Hippocampal formation (tissue), 2 donors: ENCODE measurements around the gene COLEC11.

Experiments used
- DNase-seq, 2 donors: peaks; one replicate each; lab custom pipeline; 2025; lab: John Stamatoyannopoulos, UW

The COLEC11 gene

DNA sequence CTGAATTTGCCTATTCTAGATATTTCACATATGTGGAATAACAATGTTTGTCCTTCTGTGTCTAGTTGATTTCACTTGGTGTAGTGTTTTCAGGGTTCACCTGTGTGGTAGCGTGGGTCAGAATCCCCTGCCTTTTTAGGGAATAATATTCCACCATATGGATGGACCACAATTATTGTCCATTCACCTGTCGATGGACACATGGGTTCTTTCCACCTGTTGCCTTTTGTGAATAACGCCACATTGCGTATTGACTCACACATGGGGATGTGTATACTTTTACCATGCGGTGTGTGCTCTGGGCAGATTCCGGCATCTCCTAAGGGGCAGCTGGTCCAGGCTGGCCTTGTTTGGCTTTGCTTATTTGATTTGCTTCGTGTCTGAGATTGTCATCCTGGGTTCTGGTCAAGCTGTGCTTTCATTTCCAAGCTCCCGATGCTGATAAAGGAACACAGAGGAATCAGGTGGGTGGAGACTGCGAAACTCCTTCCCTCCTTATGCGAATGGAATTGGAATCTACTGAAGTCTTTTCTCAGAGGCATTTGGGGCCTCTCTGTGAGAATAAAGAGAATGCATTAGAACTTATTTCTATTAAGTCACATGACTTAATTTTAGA, 44.2 kb downstream of the COLEC11 start:
- no peak for DNase-seq

DNA sequence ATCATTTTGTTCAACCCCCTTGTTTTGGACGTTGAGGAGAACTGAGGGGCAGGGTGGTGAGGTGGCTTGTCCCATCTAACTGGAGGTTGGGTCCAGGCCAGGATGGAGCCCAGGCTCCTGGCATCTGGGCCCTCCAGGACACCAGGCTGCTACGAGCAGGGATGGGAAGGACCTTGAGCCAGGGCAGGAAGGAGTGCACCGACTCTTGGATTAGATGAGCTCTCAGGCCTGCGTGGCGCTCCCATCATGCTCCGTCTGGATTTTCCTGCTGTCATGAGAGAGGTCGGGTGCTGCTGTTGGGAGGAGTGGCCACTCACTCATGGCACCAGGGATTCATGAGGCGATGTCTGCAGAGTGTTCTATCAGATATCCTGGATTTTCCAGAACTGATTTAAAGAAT, 44.7 kb downstream of the COLEC11 start:
- DNase-seq, result no peak

DNA sequence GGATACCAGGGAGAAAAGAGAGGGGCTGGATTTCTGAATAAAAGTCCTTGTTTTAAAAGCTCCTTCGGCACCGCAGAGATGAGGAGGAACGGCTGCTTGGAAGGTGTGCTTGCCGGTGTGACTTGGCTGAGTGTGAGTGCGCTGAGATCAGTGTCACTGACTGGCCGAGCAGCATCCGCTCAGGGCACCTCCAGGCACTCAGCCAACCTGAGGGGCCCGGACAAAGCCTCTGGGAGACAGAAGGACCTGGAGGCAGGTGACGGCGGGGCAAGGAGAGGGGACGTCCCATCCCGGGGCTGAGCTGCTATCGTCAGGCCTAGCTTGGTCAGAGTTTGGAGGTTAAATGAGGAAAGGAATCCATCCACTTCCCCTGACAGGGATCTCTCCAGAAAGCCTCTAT, 46.3 kb downstream of the COLEC11 start:
- DNase-seq, result no peak

DNA sequence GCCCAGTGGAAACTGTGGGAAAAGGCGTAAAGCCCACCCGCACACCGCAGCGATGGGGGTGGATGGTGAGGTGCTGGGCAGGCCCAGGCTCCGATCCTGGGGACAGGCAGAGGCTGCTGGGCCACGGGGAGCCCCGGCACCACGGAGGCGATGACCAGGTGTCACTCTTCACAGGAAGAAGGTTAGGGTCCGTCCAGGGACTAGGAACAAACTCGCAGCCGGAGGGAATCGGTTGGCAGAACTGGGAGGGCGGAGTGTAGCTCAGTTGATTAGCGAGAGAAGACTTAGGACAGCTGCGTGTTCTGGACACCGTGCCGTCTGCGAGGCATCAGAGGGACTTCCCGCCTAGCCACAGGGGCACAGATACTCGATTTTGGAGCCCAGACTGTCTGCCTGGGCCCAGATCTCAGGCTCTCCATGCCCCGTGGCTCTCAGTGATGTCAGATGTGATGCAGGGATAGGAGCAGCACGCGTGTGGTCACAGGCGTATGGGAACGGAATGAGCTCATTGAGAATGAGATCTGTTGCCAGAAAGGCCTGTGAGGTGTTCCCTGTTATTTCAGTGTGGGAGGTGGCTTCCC, 47.0 kb downstream of the COLEC11 start:
- no peak for DNase-seq

DNA sequence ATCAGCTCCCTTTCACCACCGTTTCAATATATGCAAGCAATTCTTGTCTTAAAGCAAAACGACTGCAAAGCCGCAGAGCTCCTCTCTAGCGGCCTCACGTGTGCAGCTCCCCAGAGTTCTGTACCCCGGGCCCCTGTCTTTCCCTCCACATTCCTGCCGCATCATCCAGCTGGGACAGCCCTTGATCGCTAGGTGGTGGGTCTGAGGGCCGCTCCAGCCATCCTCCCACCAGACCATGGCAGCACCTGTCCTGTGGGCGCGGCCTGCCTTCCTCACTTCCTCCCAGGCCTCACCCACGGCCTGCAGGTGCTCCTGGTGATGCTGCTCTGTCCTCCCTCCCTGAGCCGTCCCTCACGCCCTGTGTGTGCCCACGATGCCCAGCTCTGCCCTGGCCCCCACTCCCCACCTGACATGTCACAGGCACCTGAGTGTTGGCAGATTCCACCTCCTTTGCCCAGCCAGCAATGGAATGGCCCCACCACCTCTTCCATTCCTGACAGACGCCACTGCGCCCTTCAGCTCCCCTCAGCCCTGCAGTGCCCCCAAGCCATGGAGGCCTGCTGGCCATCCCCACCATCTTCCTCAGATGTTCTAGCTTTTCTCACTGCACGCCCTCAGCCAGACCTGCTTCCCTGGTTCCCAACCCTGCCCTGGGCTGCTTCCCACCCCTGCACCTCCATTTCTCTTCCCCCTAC, 47.8 kb downstream of the COLEC11 start:
- no peak for DNase-seq

DNA sequence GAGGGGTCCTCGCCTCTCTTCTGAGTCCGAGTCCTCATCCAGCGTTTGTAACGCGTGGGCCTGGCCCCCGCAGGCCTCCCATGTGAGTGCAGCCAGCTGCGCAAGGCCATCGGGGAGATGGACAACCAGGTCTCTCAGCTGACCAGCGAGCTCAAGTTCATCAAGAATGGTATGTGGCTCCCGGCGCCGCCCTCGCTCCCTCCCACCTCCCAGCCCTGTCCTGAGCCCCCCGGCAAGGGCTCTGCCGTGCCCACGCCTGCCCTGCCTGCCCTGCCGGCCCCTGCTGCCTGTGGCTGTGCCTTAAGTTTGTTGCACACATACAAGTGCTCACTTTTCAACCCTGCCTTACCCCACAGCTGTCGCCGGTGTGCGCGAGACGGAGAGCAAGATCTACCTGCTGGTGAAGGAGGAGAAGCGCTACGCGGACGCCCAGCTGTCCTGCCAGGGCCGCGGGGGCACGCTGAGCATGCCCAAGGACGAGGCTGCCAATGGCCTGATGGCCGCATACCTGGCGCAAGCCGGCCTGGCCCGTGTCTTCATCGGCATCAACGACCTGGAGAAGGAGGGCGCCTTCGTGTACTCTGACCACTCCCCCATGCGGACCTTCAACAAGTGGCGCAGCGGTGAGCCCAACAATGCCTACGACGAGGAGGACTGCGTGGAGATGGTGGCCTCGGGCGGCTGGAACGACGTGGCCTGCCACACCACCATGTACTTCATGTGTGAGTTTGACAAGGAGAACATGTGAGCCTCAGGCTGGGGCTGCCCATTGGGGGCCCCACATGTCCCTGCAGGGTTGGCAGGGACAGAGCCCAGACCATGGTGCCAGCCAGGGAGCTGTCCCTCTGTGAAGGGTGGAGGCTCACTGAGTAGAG, 48.7 kb downstream of the COLEC11 start:
- no peak for DNase-seq

DNA sequence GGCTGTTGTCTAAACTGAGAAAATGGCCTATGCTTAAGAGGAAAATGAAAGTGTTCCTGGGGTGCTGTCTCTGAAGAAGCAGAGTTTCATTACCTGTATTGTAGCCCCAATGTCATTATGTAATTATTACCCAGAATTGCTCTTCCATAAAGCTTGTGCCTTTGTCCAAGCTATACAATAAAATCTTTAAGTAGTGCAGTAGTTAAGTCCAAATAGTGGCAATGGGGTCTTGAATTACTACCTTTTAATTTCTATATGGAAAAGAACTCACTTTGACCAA, 49.3 kb downstream of the COLEC11 start:
- DNase-seq, result no peak

DNA sequence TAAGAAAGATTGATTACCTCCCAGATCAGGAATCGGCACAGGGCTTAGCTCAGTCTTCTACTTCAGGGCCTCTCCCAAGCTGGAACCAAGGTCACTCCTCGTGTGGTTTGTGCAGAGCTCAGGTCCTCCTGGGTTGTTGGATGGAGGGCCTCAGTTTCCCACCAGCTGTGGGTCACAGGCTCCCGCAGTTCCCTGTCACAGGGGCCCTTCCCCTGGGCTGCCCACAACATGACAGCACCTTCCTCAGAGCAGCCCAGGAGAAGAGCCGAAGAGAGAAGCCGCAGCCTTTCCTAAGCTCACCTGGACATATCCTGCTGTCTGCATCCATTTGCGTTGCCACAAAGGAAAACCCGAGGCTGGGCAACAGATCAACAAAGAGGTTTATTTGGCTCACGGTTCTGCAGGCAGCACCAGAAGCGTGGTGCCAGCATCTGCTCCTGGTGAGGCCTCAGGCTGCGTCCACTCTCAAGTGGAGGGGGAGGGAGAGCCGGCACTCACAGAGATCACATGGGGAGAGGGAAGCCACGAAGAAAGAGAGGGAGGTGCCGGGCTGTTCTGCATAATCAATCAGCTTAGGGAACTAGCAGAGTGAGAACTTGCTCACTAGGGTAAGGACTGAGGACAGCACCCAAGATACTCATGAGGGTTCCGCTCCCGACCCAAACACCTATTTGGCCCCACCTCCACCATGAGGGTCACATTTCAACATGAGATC, 50.1 kb downstream of the COLEC11 start:
- no peak for DNase-seq

DNA sequence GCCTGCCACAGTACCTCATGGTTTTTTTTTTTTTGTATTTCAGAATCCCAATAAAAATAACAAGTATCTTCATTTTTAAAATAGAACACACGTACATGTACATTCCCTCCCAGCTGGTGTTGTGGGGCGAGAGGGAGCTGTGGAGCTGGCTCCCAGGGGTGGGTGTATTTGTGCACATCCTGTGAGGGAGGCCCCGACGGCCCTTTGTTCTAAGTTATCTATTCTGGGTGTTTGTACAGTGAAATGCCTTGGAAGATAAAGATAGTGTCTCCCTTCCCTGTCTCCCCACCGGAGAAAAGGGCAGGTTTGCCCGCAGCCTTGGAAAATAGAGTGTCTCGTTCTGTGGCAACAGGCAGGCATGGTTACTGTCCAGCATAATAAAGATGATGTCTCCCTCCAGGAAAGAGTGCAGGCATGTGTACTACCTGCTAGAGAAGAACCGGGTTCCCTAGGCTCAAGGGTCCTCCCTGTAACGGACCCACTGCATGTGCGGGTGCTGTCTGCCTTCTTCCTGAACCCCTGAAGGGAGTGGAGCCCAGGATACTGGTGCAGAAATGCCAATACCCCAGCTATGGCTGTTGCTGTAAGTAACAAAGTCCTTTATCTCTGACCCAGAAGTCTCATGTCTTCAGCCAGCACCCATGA, 51.0 kb downstream of the COLEC11 start:
- no peak for DNase-seq

DNA sequence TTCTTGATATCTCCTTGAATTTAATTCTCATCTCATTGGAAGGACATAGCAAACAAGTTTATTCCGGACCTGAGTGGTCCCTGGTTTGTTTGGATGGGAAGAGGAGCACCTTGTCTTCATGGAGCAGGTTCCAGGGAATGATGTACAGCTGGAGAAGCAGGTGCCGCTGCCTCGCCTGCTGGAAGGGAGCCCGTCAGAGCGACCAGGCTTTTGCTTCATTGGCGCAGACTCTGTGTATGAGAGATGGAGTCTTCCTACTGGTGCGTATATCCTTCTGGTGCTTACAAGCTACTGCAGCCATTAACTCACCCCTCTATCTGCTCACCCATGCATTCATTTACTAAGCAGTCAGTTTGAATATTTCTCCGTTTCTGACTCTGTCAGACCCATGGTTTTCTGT, 51.5 kb downstream of the COLEC11 start:
- no peak for DNase-seq

DNA sequence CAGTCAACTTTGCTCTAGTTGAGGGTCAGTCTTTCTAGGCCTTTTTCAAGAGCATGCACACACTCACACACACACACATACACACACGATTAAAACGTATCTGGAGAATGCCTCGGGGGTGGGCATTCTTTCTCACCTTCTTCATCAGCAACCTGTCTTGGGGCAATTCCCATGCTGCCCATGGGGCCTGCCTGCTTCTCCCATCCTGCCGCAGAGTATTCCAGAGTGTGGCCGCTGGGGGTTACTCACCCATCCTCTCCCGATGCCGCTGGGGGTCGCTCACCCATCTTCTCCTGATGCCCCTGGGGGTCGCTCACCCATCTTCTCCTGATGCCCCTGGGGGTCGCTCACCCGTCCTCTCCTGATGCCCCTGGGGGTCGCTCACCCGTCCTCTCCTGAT, 52.3 kb downstream of the COLEC11 start:
- DNase-seq, result no peak

DNA sequence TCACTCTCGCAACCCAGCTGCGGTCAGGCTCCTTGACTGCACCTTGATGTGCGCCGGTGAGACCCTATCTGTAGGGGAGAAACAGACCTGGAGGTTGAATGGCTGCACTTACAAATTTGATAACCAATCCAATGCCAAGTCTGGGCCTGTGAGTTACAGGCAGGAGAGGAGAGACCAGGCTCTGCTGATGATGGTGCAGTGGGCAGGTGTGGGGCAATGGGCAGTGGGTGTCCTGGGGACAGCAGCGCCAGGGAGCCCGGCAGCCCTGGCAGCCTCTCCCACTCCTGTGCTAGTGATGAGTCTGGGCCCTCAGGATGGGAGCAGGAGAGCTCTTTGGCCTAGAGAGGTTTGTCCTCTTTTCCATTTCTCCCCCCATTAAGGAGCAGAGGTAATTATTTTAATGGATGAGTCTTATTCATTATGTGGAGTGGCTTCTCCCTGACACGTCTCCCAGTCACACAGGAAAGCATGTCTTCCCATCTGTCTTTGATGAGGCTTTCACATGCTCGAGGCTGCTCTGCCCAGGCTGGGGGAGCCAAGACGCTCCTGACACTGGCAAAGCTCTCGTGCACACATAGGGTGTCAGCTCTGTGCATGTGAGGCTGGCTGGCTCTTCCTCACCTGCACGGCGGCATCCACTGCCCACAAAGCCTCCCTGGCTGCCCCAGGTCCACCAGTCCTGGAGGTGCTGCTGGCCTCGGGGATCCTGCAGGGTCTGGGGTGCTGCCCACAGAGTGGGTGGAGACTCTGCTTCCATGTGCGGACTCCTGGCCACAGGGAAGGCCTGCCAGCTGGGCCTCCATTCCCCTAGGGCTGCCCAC, 53.1 kb downstream of the COLEC11 start:
- DNase-seq, result no peak

DNA sequence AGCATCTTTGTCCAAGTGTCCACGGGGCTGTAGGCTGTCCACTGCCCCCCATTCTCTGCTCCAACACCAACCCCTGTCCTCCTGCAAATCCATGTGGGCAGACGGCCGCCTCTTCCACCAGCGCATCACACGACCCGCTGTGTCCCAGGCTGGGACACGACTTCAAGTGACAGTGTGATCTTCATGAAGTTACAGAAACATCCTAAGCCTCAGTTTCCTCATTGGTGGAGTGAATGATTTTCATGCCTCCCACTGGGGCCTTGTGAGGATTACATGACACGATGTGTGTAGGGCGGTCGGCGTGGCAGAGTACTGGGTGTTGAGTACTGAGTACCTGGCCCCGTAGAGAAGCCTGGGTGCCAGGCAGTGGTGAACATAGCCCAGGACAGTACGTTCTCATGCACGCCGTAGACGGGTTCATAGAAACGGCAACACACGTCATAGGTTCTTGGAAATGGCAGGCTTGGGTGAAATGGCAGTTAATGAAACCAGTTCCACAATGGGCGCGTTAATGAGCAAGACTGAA, 53.8 kb downstream of the COLEC11 start:
- no peak for DNase-seq

DNA sequence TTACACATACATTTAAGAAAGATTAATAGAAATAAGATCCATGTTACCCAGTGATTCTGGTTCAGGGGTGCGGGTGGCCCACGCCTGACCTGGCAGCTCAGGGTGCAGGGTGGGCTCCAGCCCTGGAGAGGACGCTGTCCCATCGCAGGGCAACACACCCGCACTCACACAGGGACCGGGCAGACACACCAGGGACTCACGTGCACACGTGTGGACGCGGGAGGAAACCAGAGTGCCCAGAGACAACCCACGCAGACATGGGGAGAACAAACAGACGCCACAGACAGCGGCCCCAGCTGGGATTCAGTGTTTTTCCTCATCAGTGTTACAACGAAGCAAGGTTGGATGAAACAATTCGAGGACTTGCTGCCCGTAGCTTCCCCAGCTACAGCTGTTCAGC, 54.7 kb downstream of the COLEC11 start:
- no peak for DNase-seq

DNA sequence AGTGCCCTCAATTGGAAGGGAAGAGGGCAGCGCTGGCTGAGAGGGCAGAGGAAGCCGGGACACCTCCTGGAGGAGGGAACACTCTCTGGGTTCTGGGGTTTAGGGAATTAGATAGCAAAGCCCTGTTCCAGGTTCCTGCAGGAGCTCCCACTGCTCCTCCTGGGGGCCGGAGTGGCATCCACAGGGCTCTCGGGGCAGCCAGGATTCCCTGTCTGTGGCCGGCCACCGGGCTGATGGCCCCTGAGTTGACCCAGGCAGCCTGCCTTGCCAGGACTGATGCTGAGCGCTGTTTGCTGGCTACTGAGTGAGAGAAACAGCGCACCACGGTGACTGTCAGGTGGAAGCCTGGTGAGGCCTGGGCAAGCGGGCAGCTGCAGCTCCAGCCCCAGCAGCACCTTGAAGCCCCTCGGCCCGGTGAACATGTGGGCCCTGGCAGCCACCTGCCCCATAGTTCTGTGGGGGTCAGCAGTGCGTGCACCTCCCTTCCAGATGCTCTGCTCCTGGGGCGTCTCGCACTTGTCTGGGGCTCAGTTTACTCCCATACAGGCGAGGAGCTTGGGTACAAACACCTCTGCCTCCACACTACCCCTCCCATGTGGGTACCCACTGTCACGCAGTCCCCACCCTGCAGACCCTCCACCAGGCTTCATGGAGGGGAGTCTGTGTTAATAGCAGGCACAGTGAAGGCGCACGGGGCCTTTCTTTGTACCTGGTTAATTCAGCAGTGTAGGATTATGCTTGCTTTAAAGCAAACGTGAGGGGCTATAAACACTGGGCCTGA, 55.4 kb downstream of the COLEC11 start:
- no peak for DNase-seq

DNA sequence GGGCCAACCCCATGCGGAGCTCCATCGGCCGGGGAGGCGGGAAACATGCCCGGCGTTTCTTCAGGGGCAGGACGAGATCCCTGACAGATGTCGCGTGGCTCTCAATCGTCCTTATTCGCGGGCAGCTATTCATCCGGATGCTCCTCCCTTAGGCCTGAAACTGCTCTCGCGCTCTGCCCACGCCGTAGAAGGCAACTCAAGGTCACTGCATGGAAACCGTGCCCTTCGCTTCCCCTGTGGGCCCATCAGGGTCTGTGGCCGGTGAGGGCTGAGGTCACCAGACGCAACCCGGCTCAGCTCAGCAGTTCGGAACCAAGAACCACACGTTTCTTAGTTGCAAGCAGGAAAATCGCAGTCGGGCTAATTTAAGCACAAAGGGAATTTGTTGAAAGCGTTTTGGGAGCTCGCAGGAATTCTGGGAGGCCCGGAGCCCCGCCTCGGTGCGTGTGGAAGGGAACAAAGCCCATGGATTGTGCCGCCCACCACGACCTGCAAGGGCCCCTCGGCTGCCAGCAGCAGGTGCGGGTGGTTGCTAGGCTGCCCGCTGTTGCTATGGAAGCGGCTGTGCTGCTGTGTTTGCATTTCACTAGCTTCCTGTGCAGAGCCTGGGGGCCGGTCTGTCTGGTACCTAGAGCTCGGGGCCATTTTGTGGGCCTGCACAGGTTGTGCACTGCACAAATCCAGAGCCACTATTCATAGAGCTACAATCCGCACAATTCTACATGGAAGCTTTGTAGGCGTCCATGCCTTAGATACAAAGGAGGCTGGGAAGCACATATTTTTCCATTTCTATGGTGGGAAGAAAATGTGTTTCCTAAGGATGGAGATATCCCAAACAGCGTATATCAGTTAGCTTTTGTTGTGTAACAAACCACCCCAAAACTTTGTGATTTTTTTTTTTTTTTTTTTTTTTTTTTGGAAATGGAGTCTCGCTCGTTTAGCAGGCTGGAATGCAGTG, 57.1 kb downstream of the COLEC11 start:
- DNase-seq, result peak; percentile 45 to 59

DNA sequence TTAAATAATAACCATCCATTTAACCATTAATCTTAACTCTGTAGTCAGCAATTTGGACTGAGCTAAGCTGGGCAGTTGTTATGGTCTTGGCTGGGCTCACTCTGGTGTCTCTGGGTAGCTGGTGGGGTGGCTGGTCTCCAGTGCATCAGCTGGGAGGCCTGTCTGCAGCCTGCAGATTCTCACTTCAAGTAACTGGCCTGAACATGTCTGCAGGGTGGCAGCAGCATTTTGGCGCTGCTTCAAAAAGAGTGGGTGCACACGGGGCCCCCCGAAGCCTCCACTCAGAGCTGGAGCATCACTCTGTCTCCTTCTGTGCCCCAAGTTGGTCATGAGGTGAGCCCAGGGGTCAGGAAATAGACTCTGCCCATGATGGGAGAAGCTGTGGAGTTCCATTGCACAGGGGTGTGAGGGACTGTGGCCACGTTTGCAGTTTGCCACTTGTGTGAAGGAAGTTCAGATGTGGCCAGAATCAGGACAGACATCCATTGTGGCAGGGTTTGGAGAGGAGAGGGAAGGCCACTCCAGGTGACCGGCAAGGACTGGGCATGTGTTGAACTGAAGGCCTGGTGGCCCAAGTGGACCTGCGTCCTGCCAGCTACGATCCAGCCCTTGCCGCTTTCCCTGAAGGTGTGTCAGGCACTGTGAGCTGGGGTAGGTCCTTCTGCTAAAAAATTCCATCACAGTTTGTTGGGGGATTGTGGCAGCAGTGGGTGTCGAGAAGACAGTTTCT, 58.1 kb downstream of the COLEC11 start:
- no peak for DNase-seq

DNA sequence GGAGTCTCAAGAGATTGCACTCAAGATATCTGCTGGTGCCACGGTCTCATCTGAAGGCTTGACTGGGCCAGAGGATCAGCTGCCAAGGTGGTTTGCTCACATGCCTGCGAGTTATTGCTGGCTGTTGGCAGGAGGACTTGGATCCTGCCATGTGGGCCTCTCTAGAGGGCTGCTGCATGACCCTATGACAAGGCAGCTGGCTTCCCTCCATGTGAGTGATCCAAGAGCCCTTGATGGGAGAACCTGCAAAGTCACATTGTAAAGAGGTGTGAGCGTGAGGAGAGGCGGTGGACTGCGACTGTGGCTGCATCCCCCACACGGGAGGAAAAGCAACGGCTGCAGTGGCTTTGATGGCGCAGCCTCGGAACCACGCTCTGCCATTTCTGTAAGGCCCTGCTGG, 59.1 kb downstream of the COLEC11 start:
- no peak for DNase-seq
